ENCODE data around the gene UBE2K.

- no peak for TF ChIP-seq CTCF (IDR thresholded peaks at IDR 0.05)
- no peak for TF ChIP-seq EZH2 (IDR thresholded peaks at IDR 0.05; ENCODE audit: borderline replicate concordance, insufficient read depth, low read depth, low read length, poor library complexity, severe bottlenecking)
These were observed 1.9 kb downstream of the UBE2K start for GRCh38 chr4:39699687-39700409.
